GM15510 (cell line): Measurements from ENCODE around the gene HEXD.

ENCODE experiments used
- POLR2A ChIP-seq: IDR thresholded peaks from 3 replicates; pipeline ENCODE4 v1.6.1; 2011; ENCODE audit warnings: borderline replicate concordance; ENCODE audit not compliant: insufficient read length; ENCODE audit errors: extremely low read depth

The HEXD gene

DNA sequence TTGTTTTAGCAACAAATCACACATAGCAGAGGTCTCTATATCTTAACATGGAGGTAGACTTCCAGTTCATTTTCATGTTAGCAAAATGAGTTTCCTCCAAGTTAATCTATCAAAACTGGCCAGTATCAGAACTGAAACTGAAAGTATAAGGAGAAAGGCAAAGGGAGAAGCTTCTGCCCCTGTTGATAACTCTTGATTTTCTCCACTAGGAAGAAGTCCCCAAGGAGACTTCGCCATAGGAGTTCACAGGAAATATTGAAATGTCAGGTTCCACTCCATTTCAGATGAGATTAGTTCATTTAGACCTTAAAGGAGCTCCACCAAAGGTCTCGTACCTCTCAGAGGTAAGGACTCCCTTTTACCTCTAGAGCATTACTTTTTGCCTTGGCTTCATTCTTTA, 1.4 kb downstream of the HEXD start:
- TF ChIP-seq POLR2A: no peak

DNA sequence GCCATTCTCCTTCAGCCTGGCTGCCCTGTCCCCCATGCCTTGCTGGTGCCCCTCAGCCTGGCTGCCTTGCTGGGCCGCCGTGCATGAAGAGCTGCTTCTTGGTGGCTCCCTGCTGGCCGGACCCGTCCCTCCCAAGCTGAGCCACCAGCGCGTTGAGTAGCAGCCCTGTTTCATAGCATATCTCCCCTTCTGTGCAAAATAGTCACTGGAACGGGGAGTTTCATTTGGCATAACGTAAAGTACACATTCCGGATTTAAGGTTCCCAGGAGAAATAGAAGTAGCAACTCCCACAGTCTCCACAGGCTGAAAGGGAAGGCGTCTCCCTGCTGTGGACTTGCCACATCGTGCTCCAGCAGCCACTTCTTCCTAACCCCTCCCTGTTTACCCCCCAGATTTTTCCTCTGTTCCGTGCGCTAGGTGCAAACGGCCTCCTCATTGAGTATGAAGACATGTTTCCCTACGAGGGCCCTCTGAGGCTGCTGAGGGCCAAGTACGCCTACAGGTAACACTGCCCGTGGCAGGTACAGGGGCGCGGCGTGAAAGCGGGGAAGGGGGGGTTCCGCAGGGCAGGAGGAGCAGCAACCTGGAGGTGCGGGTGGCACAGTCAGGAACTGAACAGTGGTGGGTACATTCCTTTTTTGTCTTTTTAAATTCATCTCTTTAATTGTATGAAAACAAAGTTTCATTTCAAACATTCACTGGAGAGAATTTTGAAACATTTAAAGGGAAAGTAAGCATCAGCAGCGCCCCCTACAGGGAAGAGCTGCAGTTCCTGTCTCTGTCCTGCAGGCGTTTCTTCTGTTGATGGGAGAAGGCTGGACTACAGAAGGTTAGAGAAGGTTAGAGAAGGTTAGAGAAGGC, 6.1 kb downstream of the HEXD start:
- no peak for TF ChIP-seq POLR2A

DNA sequence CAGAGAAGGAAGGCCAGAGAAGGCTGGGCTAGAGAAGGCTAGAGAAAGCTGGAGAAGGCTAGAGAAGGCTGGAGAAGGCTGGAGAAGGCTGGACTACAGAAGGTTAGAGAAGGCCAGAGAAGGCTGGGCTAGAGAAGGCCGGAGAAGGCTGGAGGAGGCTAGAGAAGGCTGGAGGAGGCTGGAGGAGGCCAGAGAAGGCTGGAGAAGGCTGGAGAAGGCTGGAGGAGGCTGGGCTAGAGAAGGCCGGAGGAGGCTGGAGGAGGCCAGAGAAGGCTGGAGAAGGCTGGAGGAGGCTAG, 6.7 kb downstream of the HEXD start:
- TF ChIP-seq POLR2A: no peak

DNA sequence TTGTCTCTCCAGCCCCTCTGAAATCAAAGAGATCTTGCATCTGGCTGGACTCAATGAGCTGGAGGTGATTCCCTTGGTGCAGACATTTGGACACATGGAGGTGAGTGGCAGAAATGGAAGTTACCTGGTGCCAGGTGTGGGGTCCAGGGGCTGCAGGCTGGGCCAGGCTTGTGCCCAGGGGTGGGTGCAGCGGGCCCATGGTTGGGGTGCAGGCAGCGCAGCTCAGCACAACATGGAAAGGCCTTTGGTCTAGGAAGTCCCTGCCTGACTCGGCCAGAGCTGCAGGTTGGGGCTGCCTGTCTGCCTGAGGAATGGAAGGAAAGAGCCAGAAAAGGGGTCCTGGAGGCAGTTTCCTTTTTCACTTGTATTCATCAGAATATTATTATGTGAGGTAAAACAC, 10.4 kb downstream of the HEXD start:
- no peak for TF ChIP-seq POLR2A

DNA sequence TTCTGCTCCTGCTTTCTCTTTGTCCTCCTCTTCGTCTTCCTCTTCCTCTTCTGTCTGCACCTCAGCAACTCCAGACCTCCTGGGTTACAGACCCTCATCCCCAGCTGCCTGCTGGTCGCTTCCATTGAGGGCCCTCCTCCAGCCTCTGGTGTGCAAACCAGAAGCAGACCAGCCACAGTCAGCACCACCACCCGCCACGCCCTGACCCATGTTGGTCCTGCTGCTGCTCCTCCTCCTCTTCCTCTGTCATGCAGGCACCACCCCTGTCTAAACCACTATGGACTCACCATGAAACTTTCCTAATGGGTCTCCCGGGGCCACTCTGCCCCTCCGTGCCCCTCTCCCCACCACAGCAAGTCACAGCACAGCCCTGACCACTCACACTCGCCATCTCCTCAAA, 11.7 kb downstream of the HEXD start:
- TF ChIP-seq POLR2A: no peak

DNA sequence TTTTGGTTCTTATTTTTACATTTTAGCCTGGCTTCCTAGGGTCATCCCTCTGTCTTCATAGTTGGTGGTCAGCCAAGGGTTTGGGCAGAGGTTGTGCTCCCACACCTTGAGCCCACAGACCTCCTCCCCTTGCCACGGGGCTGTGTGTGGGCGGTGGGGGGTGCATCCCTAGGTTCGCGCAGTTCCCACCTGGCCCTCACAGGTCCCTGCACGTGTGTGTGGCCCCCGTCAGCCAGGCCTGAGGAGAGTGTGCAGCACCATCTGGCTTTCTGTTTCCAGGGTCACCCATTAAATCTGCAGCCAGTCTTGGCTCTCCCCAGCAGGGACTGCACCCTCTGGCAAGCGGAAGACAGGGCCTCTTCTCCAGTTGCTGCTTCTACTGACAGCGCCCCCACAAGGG, 13.9 kb downstream of the HEXD start:
- no peak for TF ChIP-seq POLR2A

DNA sequence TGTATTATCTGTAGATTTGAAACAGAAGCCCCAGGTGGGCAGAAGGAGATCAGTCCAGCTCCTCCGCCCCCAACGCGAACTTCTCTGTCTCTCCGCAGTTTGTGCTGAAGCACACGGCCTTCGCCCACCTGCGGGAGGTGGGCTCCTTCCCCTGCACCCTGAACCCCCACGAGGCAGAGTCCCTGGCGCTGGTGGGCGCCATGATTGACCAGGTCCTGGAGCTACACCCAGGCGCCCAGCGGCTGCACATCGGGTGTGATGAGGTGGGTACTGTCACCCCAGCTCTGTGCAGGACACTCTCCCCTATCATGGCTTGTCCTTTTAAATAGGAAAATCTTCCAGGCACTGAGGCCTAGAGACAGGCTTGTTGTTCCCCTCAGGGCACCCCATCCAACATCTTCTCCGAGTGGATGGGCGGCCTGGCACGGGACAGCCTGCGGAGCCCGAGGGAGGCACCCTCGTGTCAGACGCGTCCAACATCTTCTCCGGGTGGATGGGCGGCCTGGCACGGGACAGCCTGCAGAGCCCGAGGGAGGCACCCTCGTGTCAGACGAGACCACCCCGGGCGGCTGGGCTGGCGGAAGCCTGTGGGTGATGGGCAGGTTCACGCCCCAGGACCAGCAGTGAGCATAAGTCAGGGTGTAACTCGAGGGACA, 15.5 kb downstream of the HEXD start:
- no peak for TF ChIP-seq POLR2A

DNA sequence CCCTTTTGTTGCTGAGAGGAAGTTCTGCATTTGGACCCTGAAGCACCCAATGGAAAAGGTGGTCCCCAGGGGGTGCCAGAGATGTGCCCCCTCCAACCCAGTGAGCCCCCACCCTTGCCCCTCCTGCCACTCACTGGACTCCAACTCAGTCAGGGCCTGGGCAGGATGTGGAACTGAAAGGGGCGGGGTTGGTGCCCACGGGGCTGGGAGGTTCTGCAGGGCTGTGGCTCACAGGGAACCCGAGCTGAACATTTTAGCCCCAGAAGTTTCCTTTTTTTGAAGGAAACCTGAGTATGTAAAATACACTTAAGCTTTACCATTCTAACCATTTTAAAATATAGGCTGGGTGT, 16.0 kb downstream of the HEXD start:
- no peak for TF ChIP-seq POLR2A

DNA sequence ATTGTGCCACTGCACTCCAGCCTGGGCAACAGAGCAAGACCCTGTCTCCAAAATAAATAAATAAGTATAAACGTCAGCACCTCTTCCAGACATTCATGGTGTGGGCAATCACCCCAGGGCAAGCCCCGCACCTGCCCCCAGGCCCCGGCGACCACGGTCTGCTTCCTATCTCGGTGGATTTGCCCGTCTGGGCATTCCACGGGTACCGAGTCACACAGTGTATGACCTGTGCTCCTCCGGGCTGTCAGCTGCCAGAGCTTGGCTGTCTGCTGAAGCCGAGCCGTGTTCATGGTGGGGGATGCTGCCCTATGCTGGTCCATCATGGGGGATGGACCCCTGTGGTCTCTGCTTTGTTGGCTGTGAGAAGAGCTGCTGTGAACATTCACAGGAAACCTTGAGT, 17.0 kb downstream of the HEXD start:
- TF ChIP-seq POLR2A: no peak

DNA sequence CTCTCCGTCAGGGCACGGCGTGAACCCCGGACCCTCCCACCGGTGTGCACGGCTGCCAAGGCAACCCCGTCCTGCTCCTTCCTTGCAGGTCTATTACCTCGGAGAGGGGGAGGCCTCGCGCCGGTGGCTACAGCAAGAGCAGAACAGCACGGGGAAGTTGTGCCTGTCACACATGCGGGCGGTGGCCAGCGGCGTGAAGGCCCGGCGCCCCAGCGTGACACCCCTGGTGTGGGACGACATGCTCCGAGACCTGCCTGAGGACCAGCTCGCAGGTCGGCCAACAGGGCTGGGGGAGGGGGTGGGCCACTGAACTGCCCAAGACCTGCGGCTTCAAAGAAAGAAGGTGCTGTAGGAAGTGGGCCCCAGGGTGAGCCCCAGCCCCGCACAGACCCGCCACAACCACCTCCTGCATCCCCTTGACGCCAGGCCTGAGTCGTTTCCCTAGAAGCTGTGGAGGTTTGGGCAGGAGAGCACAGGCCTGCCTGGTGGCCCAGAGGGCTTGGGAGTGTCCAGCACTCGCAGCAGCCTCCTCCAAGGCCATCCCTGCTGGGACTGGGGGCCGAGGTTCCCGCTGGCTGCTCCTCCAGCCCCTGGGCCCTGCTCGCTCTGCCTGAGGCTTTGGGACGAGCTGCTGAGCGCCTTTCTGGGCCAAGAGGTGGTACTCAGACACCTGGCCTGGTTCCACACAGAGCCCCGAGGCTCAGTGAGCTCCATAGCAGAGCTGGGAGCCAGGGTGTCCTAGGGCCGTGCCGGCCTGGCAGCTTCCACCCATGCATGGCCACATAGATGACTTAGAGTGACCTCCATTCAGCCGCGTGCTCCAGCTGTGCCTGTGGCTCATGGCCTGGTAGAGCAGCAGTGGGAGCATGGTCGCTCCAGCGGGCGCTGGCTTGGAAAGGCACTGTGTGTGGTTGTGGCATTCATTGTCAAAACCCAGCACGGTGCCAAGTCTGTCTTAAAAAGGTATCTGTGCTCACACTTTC, 17.7 kb downstream of the HEXD start:
- no peak for TF ChIP-seq POLR2A

DNA sequence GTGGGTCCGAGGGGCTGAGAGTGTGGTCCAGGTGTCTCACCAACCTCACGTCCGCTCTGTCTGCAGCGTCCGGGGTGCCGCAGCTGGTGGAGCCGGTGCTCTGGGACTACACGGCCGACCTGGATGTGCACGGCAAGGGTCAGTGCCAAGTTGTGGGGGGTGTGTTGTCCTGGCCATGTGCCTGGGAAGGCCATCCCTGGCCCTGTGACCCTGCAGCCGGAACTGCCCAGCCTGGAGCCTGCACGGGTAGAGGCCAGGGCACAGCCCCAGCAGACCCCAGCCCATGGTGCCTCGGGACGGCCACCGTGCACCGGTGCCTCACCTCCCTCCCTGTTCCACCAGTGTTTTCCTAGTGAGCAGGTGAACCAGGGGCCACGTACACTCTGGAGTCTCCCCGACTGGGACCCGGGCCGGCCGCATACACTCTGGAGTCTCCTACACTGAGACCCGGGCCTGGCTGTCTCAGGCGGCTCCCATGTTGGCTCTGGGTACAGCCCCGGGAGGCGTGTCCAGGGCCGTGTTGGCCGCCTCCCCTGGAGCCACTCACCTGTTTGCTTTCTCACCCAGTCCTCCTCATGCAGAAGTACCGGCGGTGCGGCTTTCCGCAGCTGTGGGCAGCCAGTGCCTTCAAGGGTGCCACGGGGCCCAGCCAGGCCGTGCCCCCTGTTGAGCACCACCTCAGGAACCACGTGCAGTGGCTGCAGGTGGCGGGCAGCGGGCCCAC, 18.6 kb downstream of the HEXD start:
- no peak for TF ChIP-seq POLR2A

DNA sequence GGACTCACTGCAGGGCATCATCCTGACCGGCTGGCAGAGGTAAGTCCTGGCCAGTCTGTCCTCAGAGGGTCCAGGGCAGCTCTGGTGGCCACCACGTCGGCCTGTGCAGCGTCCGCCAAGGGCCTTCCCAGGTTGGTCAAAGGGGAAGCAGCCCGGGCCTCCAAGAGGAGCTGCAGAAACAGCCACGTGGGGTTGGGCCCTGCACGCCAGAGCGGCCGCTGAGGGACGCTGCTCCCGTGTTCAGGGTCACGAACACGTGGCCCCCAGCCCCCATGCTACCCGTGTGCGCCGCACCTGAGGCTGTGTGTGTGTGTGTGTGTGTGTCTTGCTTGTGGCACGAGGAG, 19.1 kb downstream of the HEXD start:
- TF ChIP-seq POLR2A: no peak

DNA sequence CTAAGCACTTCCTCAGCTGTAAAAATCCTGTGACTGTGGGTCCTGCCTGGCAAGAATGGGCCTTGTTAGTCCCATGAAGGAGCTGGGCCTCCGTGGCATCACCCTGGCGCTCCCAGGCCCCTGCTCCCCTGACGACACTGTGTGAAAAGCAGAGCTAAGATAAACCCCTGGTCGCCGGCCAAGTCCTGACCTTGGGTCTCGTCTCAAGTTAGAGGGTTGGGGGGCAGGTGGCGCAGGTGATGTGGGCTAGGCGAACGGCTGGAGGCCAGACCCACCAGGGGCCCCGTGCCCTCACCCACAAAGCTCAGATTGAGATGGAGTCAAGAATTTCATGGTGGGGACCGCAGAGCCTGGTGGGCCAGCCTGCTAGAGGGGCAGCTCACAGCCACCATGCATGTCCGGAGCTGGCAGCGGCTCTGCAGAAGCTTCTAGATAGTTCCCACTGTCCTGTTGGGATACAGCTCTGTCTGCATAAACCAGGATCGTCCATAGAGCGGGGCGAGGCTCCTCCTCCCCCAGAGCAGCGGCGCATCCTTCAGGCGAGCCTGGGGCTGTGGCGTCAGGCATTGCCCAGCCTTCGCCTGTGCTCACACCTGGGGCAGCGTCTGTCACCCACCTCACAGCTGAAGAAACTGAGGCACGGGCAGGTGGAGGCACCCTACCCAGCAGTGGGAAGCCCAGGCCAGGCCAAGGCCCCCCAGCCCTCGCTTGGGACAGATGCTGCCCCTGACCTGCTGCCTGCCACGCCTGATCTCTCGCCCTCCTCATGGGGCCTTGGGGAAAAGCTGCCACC, 20.4 kb downstream of the HEXD start:
- TF ChIP-seq POLR2A: peak; percentile 13
